Measurements from ENCODE around the gene PGA5. TPM values are rescaled to one million over a fixed set of nuclear protein-coding genes. Genes with fewer than 3 reads are reported as not detected.

PGA5 gene
- total RNA-seq, 2 donors from 2014 or later = 0.75 to 0.93 TPM

DNA sequence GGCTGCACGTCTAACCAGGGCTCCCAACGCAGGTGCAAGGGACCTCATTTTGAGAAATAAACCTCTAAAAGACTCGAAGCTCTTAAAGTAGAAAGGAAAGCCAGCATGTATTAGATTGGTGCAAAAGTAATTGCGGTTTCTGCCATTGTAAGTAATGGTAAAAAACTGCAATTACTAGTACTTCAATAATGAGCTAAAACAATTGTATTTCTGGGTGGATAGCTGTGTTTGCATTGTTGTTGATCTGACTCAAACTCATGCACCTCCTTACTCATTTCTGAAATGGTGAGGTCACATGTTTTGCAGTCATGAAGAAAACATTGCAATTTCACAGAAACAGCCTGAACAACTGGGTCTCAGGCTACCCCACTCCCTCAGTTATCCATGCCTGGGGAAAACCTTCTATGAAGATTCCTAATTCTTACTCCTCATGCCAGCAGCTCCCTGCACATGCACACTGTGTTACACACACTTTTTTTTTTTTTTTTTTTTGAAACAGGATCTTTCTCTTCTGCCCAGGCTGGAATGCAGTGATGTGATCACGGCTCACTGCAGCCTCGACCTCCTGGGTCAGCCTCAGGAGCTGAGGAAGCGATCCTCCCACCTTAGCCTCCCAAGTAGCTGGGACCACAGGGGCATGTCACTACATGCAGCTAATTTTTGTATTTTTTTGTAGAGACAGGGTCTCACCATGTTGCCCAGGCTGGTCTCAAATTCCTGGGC is 29.5 kb downstream of the PGA5 start:
- no peak overlapping the region for H3K27ac Mint-ChIP-seq
- H3K4me1 ChIP-seq (ENCODE audit: control insufficient read depth, insufficient read depth, low read length) = no peaks in the 10 kb centered on the region
- no peaks in the 10 kb centered on the region for H3K9me3 Mint-ChIP-seq
- no peaks in the 10 kb centered on the region for H3K27me3 Mint-ChIP-seq (ENCODE audit: insufficient read depth)
- H3K27ac ChIP-seq (ENCODE audit: low read depth, low read length) = no peak overlapping the region
- H3K4me3 Mint-ChIP-seq = no peak overlapping the region
- H3K9me3 ChIP-seq (ENCODE audit: control insufficient read depth, low read length) = no peaks in the 10 kb centered on the region
- no peaks in the 10 kb centered on the region for H3K36me3 ChIP-seq (ENCODE audit: control insufficient read depth, insufficient read depth, low read length)
- no peak for DNase-seq
- H3K27me3 ChIP-seq (ENCODE audit: control insufficient read depth, insufficient read depth, low read length, poor library complexity, severe bottlenecking) = no peaks in the 10 kb centered on the region
- H3K36me3 Mint-ChIP-seq (ENCODE audit: low read depth) = peaks cover 12% of the 10 kb centered on the region
- 87 to 91% methylated on average over 6 to 7 of the region's 7 CpGs for WGBS, 2 experiments (ENCODE audit: insufficient coverage in 1 of 2, insufficient read length in 1 of 2)
- no peaks in the 10 kb centered on the region for H3K4me1 Mint-ChIP-seq
- no peak overlapping the region for H3K9ac ChIP-seq (ENCODE audit: extremely low read depth, low read length, poor library complexity, severe bottlenecking)
- H3K4me3 ChIP-seq (ENCODE audit: low read length) = no peak overlapping the region
- TF ChIP-seq, protein P1, sequence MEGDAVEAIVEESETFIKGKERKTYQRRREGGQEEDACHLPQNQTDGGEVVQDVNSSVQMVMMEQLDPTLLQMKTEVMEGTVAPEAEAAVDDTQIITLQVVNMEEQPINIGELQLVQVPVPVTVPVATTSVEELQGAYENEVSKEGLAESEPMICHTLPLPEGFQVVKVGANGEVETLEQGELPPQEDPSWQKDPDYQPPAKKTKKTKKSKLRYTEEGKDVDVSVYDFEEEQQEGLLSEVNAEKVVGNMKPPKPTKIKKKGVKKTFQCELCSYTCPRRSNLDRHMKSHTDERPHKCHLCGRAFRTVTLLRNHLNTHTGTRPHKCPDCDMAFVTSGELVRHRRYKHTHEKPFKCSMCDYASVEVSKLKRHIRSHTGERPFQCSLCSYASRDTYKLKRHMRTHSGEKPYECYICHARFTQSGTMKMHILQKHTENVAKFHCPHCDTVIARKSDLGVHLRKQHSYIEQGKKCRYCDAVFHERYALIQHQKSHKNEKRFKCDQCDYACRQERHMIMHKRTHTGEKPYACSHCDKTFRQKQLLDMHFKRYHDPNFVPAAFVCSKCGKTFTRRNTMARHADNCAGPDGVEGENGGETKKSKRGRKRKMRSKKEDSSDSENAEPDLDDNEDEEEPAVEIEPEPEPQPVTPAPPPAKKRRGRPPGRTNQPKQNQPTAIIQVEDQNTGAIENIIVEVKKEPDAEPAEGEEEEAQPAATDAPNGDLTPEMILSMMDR (conservative IDR thresholded peaks at IDR 0.05) = no peak

DNA sequence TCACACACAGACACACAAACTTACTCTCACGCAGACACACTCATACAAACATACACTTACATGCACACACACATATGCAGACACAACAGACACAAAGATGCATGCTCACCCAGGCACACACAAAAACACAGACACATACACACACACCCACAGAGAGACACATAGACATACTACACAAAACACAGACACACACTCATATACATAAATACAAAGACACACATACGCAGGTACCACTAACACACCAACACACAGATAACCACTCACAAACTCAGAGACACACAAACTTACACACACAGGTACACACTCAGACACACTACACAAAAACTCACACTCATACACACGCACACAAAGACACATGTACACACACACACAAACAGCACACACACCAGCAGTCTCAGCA is 31.8 kb downstream of the PGA5 start:
- H3K9me3 Mint-ChIP-seq = no peaks in the 10 kb centered on the region
- Histone ChIP-seq H3K9me3 (ENCODE audit: control insufficient read depth, low read length) (no peaks in the 10 kb centered on the region), H3K27ac (ENCODE audit: low read depth, low read length) (no peak overlapping the region), H3K9ac (ENCODE audit: extremely low read depth, low read length, poor library complexity, severe bottlenecking) (no peak overlapping the region), H3K4me1 (ENCODE audit: control insufficient read depth, insufficient read depth, low read length) (no peaks in the 10 kb centered on the region), H3K36me3 (ENCODE audit: control insufficient read depth, insufficient read depth, low read length) (no peaks in the 10 kb centered on the region), H3K4me3 (ENCODE audit: low read length) (no peak overlapping the region), H3K27me3 (ENCODE audit: control insufficient read depth, insufficient read depth, low read length, poor library complexity, severe bottlenecking) (no peaks in the 10 kb centered on the region)
- H3K27me3 Mint-ChIP-seq (ENCODE audit: insufficient read depth) = no peaks in the 10 kb centered on the region
- DNase-seq = no peak
- peaks cover 10% of the 10 kb centered on the region for H3K36me3 Mint-ChIP-seq (ENCODE audit: low read depth)
- TF ChIP-seq, protein P1 (conservative IDR thresholded peaks at IDR 0.05) = no peak
- WGBS, 2 experiments (ENCODE audit: insufficient coverage in 1 of 2, insufficient read length in 1 of 2) = 83 to 90% methylated on average over 2 to 3 of the region's 3 CpGs
- H3K4me1 Mint-ChIP-seq = no peaks in the 10 kb centered on the region
- H3K4me3 Mint-ChIP-seq = no peak overlapping the region
- no peak overlapping the region for H3K27ac Mint-ChIP-seq

DNA sequence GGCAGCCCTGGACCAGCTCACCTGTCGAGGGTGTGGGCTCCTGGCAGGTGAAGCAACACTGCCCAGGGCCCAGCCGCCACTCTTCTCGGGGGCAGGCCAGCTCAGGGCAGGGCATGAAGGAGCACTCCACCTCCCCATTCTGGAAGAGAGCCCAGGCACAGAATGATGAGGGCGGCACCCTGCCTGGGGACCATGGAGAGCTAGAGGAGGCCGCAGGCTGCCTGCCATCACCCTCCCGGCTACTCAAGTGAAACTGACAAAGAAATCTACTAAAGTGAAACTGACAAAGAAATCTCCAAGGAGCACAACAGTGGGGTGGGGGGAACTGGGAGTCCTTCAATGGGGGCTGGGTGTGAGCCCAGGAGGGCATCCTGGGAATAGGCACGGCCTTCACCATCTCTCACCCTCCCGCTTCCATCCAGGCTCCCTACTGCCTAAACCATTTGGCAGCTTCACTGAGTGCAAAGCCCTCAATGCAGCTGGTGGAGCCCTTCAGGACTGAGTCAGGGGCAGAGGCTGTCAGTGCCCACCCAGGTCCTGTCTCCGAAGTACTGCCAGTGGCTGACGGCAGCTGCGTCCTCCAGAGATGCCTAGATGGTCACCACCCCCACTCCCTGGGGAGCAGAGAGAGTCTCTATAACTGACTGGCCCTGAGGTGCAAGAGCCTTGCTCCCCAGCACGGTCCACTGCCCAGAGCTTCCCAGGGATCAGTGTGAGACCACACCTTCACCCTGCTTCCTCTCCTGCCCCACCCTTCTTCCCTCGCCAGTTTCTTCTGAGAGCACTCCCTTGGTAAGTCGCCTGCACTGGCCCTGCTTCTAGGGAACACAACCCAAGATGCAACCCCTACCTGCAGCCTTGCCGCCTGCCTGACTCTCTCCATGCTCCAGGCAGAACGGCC is 32.5 kb downstream of the PGA5 start:
- Mint-ChIP-seq H3K27ac (no peak overlapping the region), H3K27me3 (ENCODE audit: insufficient read depth) (no peaks in the 10 kb centered on the region), H3K4me3 (no peak overlapping the region), H3K9me3 (no peaks in the 10 kb centered on the region), H3K36me3 (ENCODE audit: low read depth) (peaks cover 10% of the 10 kb centered on the region), H3K4me1 (peaks cover 3% of the 10 kb centered on the region)
- TF ChIP-seq, protein P1 (conservative IDR thresholded peaks at IDR 0.05) = no peak
- WGBS, 2 experiments (ENCODE audit: insufficient coverage in 1 of 2, insufficient read length in 1 of 2) = 91 to 92% methylated on average over 6 to 16 of the region's 16 CpGs
- H3K4me3 ChIP-seq (ENCODE audit: low read length) = no peak overlapping the region
- H3K27me3 ChIP-seq (ENCODE audit: control insufficient read depth, insufficient read depth, low read length, poor library complexity, severe bottlenecking) = no peaks in the 10 kb centered on the region
- H3K4me1 ChIP-seq (ENCODE audit: control insufficient read depth, insufficient read depth, low read length) = no peaks in the 10 kb centered on the region
- no peak overlapping the region for H3K27ac ChIP-seq (ENCODE audit: low read depth, low read length)
- no peaks in the 10 kb centered on the region for H3K9me3 ChIP-seq (ENCODE audit: control insufficient read depth, low read length)
- no peaks in the 10 kb centered on the region for H3K36me3 ChIP-seq (ENCODE audit: control insufficient read depth, insufficient read depth, low read length)
- no peak overlapping the region for H3K9ac ChIP-seq (ENCODE audit: extremely low read depth, low read length, poor library complexity, severe bottlenecking)
- DNase-seq = no peak

Data from endodermal cell (in vitro differentiated cells).